ENCODE measurements around the gene ACSF2.

ACSF2 gene

DNA sequence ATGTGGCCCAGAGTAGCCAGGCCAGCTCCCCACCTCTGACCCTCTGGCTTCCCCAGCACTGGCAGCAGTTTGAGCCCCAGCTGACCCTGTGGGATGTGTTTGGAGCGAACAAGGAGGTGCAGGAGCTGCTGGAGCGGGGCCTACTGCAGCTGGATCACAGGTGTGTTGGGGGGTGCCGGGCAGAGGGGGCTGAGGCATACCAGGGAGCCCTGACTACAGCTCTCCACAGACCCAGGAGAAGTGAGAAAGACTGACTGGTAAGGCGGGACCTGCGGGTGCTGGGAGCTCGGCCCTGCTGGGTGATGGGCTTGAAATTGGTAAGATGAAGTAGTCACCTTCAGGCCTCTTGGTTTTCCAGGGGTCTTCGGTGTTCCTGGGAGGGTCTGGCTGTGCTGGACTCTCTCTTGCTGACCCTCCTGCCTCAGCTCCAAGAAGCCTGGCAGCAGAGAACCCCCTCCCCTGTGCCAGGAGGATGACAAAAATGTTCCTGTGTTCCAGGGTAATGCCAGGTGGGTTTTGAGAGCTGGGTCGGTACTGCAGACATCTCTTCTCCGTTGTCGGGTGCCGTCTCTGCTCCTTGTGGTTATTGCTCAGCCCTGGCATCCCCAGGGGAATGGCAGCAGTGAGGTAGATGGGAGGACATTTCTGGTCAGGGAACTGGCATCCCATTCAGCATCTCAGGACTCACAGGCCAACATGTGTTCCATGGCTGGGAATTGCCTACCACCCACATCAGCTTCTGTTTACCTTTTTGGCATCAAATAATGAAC lies 58.6 kb downstream of the ACSF2 start:
- H3K4me3 ChIP-seq (ENCODE audit: low read depth, low read length), result no peak overlapping the region
- H3K27me3 ChIP-seq (ENCODE audit: control insufficient read depth, insufficient read depth, low read length), result no peaks in the 10 kb centered on the region
- H3K9ac ChIP-seq (ENCODE audit: low read depth, low read length), result no peak overlapping the region
- H3K9me3 ChIP-seq (ENCODE audit: control insufficient read depth, insufficient read depth, low read length), result no peaks in the 10 kb centered on the region
- peaks cover 5% of the 10 kb centered on the region for H3K36me3 ChIP-seq (ENCODE audit: control insufficient read depth, insufficient read depth, low read length)
- no peaks in the 10 kb centered on the region for H3K4me1 ChIP-seq (ENCODE audit: control insufficient read depth, insufficient read depth, low read length)

DNA sequence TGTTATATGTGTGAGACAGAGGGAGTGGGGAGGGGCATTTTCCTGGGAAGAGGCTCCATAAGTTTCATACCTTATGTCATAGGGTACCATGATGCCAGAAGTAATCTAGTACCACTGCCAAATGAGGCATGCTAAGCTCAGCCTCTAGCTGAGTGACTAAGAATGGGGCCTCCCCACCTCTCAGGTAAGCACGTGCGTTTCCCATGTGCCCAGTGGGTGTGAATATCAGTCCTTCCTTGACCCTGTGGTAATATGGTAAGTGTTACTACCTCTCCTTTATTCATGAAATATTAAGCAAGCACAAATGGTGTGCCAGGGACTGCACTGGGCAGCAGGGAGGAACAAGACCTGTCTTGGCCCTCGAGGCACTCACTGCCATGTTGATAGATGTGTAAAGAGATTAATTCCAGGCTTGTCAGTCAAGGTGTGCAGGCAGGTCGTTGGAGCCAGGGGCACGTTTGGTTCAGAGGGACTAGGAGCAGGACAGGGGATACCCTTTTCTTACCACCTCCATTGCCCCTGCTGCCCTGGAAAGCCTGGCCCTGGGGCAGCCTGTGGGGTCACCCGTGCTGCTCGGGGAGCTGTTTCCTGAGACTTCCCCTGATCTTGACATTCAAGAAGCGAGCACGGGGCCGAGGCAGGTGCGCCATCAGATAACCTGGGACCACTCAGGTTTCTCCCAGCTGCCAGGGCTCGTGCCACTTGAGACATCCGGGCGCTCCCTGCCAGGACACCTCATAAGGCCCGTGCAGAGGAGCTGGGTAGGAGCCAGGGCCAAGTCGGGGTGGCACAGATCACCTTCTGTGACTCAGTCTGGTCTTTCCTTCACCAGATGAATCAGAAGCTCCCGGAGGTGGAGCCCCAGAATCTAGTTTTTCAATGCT lies 61.4 kb downstream of the ACSF2 start:
- H3K9ac ChIP-seq (ENCODE audit: low read depth, low read length), result no peak overlapping the region

DNA sequence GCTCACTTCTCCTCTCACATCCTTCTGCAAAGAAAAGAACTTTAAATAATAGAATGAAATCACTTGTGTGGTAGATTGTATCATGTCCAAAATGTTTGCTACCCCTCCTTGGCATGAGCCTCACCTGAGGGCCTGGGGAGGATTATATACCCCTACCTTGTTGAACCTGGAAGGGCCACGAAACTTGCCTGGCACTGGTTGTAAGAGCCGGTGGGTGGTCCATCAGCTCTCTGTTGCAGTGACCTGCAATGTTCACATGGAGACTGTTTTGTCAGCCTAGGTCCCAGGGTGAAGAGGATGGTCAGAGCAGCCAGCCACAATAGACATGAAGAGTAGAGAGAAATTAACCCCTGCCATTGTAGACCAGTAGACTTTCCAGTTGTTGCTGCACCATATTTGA lies 62.9 kb downstream of the ACSF2 start:
- no peak overlapping the region for H3K9ac ChIP-seq (ENCODE audit: low read depth, low read length)
- H3K4me1 ChIP-seq (ENCODE audit: control insufficient read depth, insufficient read depth, low read length), result no peaks in the 10 kb centered on the region
- H3K27me3 ChIP-seq (ENCODE audit: control insufficient read depth, insufficient read depth, low read length), result no peaks in the 10 kb centered on the region
- peaks cover 5% of the 10 kb centered on the region for H3K36me3 ChIP-seq (ENCODE audit: control insufficient read depth, insufficient read depth, low read length)
- no peak overlapping the region for H3K4me3 ChIP-seq (ENCODE audit: low read depth, low read length)
- H3K9me3 ChIP-seq (ENCODE audit: control insufficient read depth, insufficient read depth, low read length), result no peaks in the 10 kb centered on the region

More for the DNA sequence above, 61.4 kb downstream of the ACSF2 start:
- H3K9me3 ChIP-seq (ENCODE audit: control insufficient read depth, insufficient read depth, low read length), result no peaks in the 10 kb centered on the region
- no peaks in the 10 kb centered on the region for H3K27me3 ChIP-seq (ENCODE audit: control insufficient read depth, insufficient read depth, low read length)
- no peak overlapping the region for H3K4me3 ChIP-seq (ENCODE audit: low read depth, low read length)
- H3K36me3 ChIP-seq (ENCODE audit: control insufficient read depth, insufficient read depth, low read length), result peaks cover 5% of the 10 kb centered on the region
- H3K4me1 ChIP-seq (ENCODE audit: control insufficient read depth, insufficient read depth, low read length), result no peaks in the 10 kb centered on the region

DNA sequence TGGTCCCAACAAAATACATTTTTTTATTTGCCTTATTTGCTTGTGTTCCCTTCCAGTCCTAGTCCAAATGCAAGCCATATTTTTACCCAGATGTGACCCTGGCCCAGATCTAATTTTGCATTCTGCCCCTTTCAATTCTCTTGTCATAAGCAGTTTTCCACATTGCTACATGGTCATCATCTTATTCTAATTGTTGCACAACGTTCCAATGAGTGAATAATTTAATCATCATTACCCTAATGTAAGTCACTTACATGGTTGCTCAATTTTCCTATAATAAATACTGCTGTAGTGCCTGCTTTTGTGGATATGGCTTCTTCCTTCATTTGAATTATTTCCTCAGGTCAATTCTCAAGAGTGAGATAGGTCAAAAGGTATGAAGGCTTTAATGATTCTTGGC lies 65.5 kb downstream of the ACSF2 start:
- Histone ChIP-seq H3K27me3 (ENCODE audit: control insufficient read depth, insufficient read depth, low read length) (no peaks in the 10 kb centered on the region), H3K9me3 (ENCODE audit: control insufficient read depth, insufficient read depth, low read length) (no peaks in the 10 kb centered on the region), H3K4me3 (ENCODE audit: low read depth, low read length) (no peak overlapping the region), H3K9ac (ENCODE audit: low read depth, low read length) (no peak overlapping the region), H3K4me1 (ENCODE audit: control insufficient read depth, insufficient read depth, low read length) (no peaks in the 10 kb centered on the region), H3K36me3 (ENCODE audit: control insufficient read depth, insufficient read depth, low read length) (no peaks in the 10 kb centered on the region)

DNA sequence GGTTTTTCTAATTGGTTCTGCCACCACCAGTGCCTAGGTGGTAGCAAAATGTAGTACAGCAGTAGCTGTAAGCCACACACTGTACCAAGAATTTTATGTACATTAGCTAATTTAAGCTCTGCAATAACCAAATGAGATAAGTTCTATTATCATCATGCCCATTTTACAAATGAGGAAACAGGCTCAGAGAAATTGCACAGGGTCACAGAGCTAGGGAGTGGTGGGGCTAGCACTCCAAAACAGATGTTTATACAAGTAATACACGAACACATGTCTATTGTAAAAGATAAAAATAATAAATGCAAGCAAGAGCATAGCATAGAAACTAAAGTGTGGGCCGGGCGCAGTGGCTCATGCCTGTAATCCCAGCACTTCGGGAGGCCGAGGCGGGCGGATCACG lies 66.2 kb downstream of the ACSF2 start:
- H3K4me3 ChIP-seq (ENCODE audit: low read depth, low read length), result no peak overlapping the region
- H3K9ac ChIP-seq (ENCODE audit: low read depth, low read length), result no peak overlapping the region
- no peaks in the 10 kb centered on the region for H3K36me3 ChIP-seq (ENCODE audit: control insufficient read depth, insufficient read depth, low read length)
- no peaks in the 10 kb centered on the region for H3K27me3 ChIP-seq (ENCODE audit: control insufficient read depth, insufficient read depth, low read length)
- no peaks in the 10 kb centered on the region for H3K9me3 ChIP-seq (ENCODE audit: control insufficient read depth, insufficient read depth, low read length)
- no peaks in the 10 kb centered on the region for H3K4me1 ChIP-seq (ENCODE audit: control insufficient read depth, insufficient read depth, low read length)

DNA sequence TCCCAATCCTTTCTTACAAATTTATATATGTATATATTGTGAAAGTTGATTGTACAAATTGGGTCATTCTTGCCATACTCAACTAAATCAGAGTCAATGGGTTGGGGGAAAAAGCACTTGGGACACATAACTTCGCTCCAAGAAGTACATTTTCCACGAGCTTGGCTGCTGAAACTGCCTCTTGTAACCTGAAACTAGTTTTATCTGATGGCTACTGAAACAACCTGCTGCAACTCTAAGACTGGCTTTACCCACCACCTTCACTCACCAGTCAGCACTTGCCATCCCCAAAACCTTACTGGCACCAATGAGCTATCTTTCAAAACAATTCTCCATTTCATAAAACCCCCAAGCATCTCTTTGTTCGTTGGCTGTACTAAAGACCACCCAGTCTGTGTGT lies 67.7 kb downstream of the ACSF2 start:
- Histone ChIP-seq H3K4me1 (ENCODE audit: control insufficient read depth, insufficient read depth, low read length) (no peaks in the 10 kb centered on the region), H3K36me3 (ENCODE audit: control insufficient read depth, insufficient read depth, low read length) (no peaks in the 10 kb centered on the region), H3K9me3 (ENCODE audit: control insufficient read depth, insufficient read depth, low read length) (no peaks in the 10 kb centered on the region), H3K9ac (ENCODE audit: low read depth, low read length) (no peak overlapping the region), H3K4me3 (ENCODE audit: low read depth, low read length) (no peak overlapping the region), H3K27me3 (ENCODE audit: control insufficient read depth, insufficient read depth, low read length) (no peaks in the 10 kb centered on the region)

DNA sequence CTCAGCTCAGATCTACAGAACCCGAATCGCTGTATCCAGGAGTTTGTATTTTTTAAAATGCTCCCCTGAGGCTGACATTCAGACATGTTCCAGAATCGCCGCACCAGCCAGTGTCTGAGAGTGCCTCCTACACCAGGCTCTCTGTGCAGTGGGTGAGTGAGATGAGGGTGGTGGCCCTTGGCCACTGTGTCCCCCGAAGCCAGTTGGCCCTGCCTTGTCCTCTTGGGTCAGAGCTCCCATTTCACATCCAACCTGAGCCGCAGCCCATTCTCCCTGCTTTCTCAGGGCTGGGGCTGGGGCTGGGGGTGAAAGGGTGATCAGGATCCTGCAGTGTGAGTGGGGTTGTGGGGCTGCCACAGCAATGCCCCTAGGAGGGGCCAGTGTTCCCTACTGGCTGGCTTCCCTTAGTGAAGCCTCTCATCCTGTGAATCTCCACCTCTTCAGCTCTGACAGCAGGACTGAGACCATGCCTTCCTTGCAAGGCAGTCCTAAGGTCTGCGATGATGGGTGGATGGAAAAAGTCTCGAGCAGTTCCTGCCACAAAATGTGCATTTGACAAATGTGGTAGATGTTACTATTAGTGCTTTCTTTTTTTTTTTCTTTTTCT lies 69.3 kb downstream of the ACSF2 start:
- H3K9ac ChIP-seq (ENCODE audit: low read depth, low read length), result no peak overlapping the region
- H3K27me3 ChIP-seq (ENCODE audit: control insufficient read depth, insufficient read depth, low read length), result no peaks in the 10 kb centered on the region
- no peaks in the 10 kb centered on the region for H3K4me1 ChIP-seq (ENCODE audit: control insufficient read depth, insufficient read depth, low read length)

DNA sequence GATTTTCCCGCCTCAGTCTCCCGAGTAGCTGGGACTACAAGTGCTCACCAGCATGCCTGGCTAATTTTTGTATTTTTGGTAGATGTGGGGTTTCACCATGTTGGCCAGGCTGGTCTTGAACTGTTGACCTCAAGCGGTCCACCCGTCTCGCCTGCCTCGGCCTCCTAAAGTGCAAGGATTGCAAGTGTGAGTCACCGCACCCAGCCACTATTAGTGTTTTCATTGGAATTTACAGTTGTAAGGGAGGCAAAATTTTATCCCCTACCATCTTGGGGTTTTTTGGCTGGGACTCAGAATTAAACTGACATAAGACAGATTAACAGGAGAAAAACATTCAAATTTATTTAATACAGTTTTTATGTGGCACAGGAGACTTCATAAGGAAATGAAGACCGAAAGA lies 69.9 kb downstream of the ACSF2 start:
- Histone ChIP-seq H3K4me3 (ENCODE audit: low read depth, low read length) (no peak overlapping the region), H3K9me3 (ENCODE audit: control insufficient read depth, insufficient read depth, low read length) (no peaks in the 10 kb centered on the region), H3K36me3 (ENCODE audit: control insufficient read depth, insufficient read depth, low read length) (no peaks in the 10 kb centered on the region), H3K9ac (ENCODE audit: low read depth, low read length) (no peak overlapping the region), H3K27me3 (ENCODE audit: control insufficient read depth, insufficient read depth, low read length) (no peaks in the 10 kb centered on the region), H3K4me1 (ENCODE audit: control insufficient read depth, insufficient read depth, low read length) (no peaks in the 10 kb centered on the region)

More for the DNA sequence above, 69.3 kb downstream of the ACSF2 start:
- H3K4me3 ChIP-seq (ENCODE audit: low read depth, low read length), result no peak overlapping the region
- no peaks in the 10 kb centered on the region for H3K9me3 ChIP-seq (ENCODE audit: control insufficient read depth, insufficient read depth, low read length)
- no peaks in the 10 kb centered on the region for H3K36me3 ChIP-seq (ENCODE audit: control insufficient read depth, insufficient read depth, low read length)

DNA sequence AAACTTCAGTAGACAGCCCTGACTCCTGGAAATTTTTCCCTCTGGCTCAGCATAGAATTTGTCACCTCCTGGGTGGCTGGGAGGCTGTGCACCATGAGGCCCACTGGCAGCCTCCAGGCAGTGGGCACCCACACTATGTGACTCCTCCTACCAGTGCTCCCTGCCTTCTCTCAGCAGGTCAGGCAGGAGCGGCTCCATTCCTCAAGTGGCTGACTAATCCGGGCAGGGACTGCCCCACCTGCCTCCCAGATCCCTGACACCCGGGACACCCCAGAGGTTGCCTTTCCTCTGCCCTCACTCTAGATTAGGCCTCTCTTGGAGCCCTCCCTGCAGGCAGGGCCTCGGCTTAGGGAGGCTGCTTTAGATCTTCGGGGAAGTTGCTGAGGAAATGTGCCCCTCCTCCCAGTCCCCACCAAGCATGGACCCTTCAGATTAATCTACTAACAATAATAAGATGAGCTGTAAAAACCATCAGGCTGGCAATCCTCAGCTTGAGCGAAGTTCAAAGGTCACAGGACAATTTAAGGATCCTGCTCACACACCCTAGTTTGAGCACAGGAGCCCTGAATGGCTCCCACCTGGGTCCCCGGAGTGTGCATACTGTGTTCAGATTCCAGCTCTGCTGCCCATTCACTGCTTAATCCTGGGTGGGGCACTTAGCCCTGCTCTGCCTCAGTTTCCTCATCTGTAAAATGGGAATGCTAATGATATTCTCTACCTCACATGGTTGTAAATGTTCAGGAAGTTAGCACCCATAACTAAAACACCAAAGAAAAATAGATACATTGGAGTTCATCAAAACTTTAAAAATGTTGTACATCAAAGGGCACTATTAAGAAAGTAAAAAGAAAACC lies 72.2 kb downstream of the ACSF2 start:
- Histone ChIP-seq H3K27me3 (ENCODE audit: control insufficient read depth, insufficient read depth, low read length) (no peaks in the 10 kb centered on the region), H3K4me1 (ENCODE audit: control insufficient read depth, insufficient read depth, low read length) (no peaks in the 10 kb centered on the region), H3K36me3 (ENCODE audit: control insufficient read depth, insufficient read depth, low read length) (no peaks in the 10 kb centered on the region), H3K9ac (ENCODE audit: low read depth, low read length) (no peak overlapping the region), H3K9me3 (ENCODE audit: control insufficient read depth, insufficient read depth, low read length) (no peaks in the 10 kb centered on the region), H3K4me3 (ENCODE audit: low read depth, low read length) (no peak overlapping the region)

DNA sequence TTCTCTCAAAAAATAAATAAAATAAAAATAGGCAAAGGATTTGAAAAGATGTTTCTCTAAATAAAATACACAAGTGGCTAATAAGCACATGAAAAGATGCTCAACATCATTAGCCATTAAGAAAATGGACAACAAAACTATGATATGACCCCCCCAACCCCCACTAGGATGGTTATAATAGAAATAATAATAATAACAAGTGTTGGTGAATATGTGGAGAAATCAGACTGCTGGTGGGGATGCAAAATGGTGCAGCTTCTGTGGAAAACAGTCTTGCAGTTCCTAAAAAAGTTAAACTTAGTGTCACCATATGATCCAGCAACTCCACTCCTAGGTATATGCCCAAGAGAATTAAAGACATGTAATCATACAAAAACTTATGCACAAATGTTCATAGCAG lies 73.3 kb downstream of the ACSF2 start:
- H3K36me3 ChIP-seq (ENCODE audit: control insufficient read depth, insufficient read depth, low read length), result no peaks in the 10 kb centered on the region
- H3K4me3 ChIP-seq (ENCODE audit: low read depth, low read length), result no peak overlapping the region
- H3K9me3 ChIP-seq (ENCODE audit: control insufficient read depth, insufficient read depth, low read length), result no peaks in the 10 kb centered on the region
- peaks cover 4% of the 10 kb centered on the region for H3K4me1 ChIP-seq (ENCODE audit: control insufficient read depth, insufficient read depth, low read length)
- no peak overlapping the region for H3K9ac ChIP-seq (ENCODE audit: low read depth, low read length)
- H3K27me3 ChIP-seq (ENCODE audit: control insufficient read depth, insufficient read depth, low read length), result no peaks in the 10 kb centered on the region

DNA sequence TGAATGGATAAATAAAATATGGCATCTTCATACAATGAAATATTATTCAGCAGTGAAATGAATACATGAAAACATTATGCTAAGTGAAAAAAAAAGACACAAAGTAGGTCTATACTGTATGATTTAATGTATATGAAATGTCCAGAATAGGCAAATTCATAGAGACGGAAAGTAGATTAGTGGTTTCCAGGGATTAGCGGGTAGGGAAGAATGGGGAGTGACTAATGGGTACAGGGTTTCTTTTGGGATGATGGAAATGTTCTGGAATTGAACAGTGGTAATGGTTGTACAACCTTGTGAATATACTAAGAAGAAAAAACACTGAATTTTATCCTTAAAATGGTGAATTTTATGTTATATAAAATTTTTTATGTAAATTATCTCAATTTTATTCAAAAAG lies 73.7 kb downstream of the ACSF2 start:
- H3K9me3 ChIP-seq (ENCODE audit: control insufficient read depth, insufficient read depth, low read length), result no peaks in the 10 kb centered on the region
- no peak overlapping the region for H3K9ac ChIP-seq (ENCODE audit: low read depth, low read length)
- no peak overlapping the region for H3K4me3 ChIP-seq (ENCODE audit: low read depth, low read length)
- peaks cover 4% of the 10 kb centered on the region for H3K4me1 ChIP-seq (ENCODE audit: control insufficient read depth, insufficient read depth, low read length)
- H3K36me3 ChIP-seq (ENCODE audit: control insufficient read depth, insufficient read depth, low read length), result no peaks in the 10 kb centered on the region
- no peaks in the 10 kb centered on the region for H3K27me3 ChIP-seq (ENCODE audit: control insufficient read depth, insufficient read depth, low read length)
